Neural progenitor cell (in vitro differentiated cells): Measurements from ENCODE around the gene TRPM3. TPM values are rescaled to one million over a fixed set of nuclear protein-coding genes. Genes with fewer than 3 reads are reported as not detected.

Experiments used
- DNase-seq: peaks from one replicate; pipeline ENCODE4 v3.0.0-alpha.2; 2016; ENCODE audit warnings: low spot score
- H2AFZ ChIP-seq: fragments of 200-600 bp; sonication (generic); replicated peaks from 2 replicates; pipeline ENCODE4 v1.6.1; 2016; ENCODE audit warnings: antibody characterized with exemption
- H3F3A ChIP-seq: fragments of 200-600 bp; sonication (generic); 2 replicates; pipeline ENCODE4 v1.6.1; 2016; ENCODE audit warnings: antibody characterized with exemption, low read depth
- H3K27ac ChIP-seq: fragments of 200-600 bp; sonication (generic); 2 replicates; pipeline ENCODE4 v1.5.1; 2016; ENCODE audit warnings: mild to moderate bottlenecking
- H3K27me3 ChIP-seq: fragments of 200-600 bp; sonication (generic); 2 replicates; pipeline ENCODE4 v1.6.1; 2016; ENCODE audit warnings: mild to moderate bottlenecking, moderate library complexity
- H3K36me3 ChIP-seq: fragments of 200-600 bp; sonication (generic); 2 replicates; pipeline ENCODE4 v1.5.1; 2016
- H3K4me1 ChIP-seq: fragments of 200-600 bp; sonication (generic); 2 replicates; pipeline ENCODE4 v1.6.1; 2016; ENCODE audit warnings: mixed run types
- H3K4me2 ChIP-seq: fragments of 200-600 bp; sonication (generic); 2 replicates; pipeline ENCODE4 v1.6.1; 2016
- H3K4me3 ChIP-seq: fragments of 200-600 bp; sonication (generic); 2 replicates; pipeline ENCODE4 v1.5.1; 2016
- H3K79me2 ChIP-seq: fragments of 200-600 bp; sonication (generic); 2 replicates; pipeline ENCODE4 v1.6.1; 2016; ENCODE audit warnings: low read depth
- H3K9ac ChIP-seq: fragments of 200-600 bp; sonication (generic); 2 replicates; pipeline ENCODE4 v1.6.1; 2016
- H3K9me3 ChIP-seq: fragments of 200-600 bp; sonication (generic); 2 replicates; pipeline ENCODE4 v1.5.1; 2016; ENCODE audit warnings: low read depth
- H4K20me1 ChIP-seq: fragments of 200-600 bp; sonication (generic); 2 replicates; pipeline ENCODE4 v1.6.1; 2016; ENCODE audit warnings: low read depth
- H3K27ac Mint-ChIP-seq: 3 replicates; pipeline ENCODE4 v1.8.0; 2021; ENCODE audit warnings: mixed read lengths
- H3K27me3 Mint-ChIP-seq: 2 replicates; pipeline ENCODE4 v1.8.0; 2022; ENCODE audit warnings: low read depth, mild to moderate bottlenecking, inconsistent platforms, moderate library complexity, mixed read lengths; ENCODE audit not compliant: insufficient read depth
- H3K36me3 Mint-ChIP-seq: 3 replicates; pipeline ENCODE4 v1.8.0; 2021; ENCODE audit warnings: mixed read lengths
- H3K4me1 Mint-ChIP-seq: 3 replicates; pipeline ENCODE4 v1.8.0; 2021; ENCODE audit warnings: mixed read lengths
- H3K4me3 Mint-ChIP-seq: 3 replicates; pipeline ENCODE4 v1.8.0; 2021; ENCODE audit warnings: mild to moderate bottlenecking, moderate library complexity, mixed read lengths
- H3K9me3 Mint-ChIP-seq: 3 replicates; pipeline ENCODE4 v1.8.0; 2020; ENCODE audit warnings: mixed read lengths
- EZH2 ChIP-seq: fragments of 200-600 bp; sonication (generic); IDR thresholded peaks from 2 replicates; pipeline ENCODE4 v1.6.1; 2017; ENCODE audit warnings: antibody characterized with exemption, mild to moderate bottlenecking, moderate library complexity
- EZH2phosphoT487 ChIP-seq: fragments of 200-600 bp; sonication (generic); IDR thresholded peaks from 2 replicates; pipeline ENCODE4 v1.6.1; 2017; ENCODE audit warnings: antibody characterized with exemption
- total RNA-seq: library from RNA; depleted of rRNA; stranded (reverse); fragments of >200 nt; gene quantifications from 2 replicates; pipeline ENCODE4 v1.2.3, GENCODE V29; 2015; ENCODE audit warnings: low replicate concordance
- TF ChIP-seq, protein P1 (sequence below): fragments of 200-600 bp; sonication (generic); IDR thresholded peaks from 2 replicates; pipeline ENCODE4 v1.5.1; 2017; ENCODE audit warnings: antibody characterized with exemption, mild to moderate bottlenecking

Gene TRPM3
- total RNA-seq, 1 donor from 2014 or later = 37.2 TPM

DNA sequence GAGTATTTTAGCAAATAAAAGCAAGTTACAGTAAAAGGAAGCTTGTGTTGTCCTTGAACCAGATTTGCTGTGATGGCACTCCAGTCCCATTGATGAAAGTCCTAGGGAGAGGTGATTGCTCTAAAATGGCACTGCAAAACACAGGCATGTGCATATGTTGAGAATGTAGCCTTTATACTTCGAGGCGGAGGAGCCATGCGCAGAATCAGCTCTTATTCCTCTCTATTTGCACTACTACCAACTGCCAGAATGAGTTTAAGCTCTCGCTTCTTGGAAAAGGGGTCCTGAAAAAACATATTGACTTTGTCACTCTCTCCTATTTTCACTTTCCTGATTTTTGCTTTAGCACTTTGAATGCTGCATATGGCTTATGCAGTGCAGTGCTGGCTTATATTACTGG is 429.0 kb downstream of the TRPM3 start:
- Mint-ChIP-seq H3K9me3 (peaks cover 2% of the 10 kb centered on the region), H3K4me1 (peaks cover 9% of the 10 kb centered on the region), H3K27me3 (peaks cover 5% of the 10 kb centered on the region), H3K27ac (no peak overlapping the region), H3K4me3 (no peak overlapping the region), H3K36me3 (peaks cover 22% of the 10 kb centered on the region)
- H3K27me3 ChIP-seq = no peaks in the 10 kb centered on the region
- H3K9me3 ChIP-seq = no peaks in the 10 kb centered on the region
- no peak overlapping the region for H3K4me3 ChIP-seq
- H3K27ac ChIP-seq = no peak overlapping the region
- H3K9ac ChIP-seq = no peak overlapping the region
- H3K4me1 ChIP-seq = peaks cover 34% of the 10 kb centered on the region
- DNase-seq = no peak
- peaks cover 19% of the 10 kb centered on the region for H3F3A ChIP-seq
- H3K36me3 ChIP-seq = no peaks in the 10 kb centered on the region
- no peak for TF ChIP-seq EZH2
- TF ChIP-seq, protein P1, sequence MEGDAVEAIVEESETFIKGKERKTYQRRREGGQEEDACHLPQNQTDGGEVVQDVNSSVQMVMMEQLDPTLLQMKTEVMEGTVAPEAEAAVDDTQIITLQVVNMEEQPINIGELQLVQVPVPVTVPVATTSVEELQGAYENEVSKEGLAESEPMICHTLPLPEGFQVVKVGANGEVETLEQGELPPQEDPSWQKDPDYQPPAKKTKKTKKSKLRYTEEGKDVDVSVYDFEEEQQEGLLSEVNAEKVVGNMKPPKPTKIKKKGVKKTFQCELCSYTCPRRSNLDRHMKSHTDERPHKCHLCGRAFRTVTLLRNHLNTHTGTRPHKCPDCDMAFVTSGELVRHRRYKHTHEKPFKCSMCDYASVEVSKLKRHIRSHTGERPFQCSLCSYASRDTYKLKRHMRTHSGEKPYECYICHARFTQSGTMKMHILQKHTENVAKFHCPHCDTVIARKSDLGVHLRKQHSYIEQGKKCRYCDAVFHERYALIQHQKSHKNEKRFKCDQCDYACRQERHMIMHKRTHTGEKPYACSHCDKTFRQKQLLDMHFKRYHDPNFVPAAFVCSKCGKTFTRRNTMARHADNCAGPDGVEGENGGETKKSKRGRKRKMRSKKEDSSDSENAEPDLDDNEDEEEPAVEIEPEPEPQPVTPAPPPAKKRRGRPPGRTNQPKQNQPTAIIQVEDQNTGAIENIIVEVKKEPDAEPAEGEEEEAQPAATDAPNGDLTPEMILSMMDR = no peak
- TF ChIP-seq EZH2phosphoT487 = no peak
- no peak overlapping the region for H3K4me2 ChIP-seq
- H3K79me2 ChIP-seq = no peaks in the 10 kb centered on the region
- H2AFZ ChIP-seq = no peak overlapping the region
- H4K20me1 ChIP-seq = no peaks in the 10 kb centered on the region

DNA sequence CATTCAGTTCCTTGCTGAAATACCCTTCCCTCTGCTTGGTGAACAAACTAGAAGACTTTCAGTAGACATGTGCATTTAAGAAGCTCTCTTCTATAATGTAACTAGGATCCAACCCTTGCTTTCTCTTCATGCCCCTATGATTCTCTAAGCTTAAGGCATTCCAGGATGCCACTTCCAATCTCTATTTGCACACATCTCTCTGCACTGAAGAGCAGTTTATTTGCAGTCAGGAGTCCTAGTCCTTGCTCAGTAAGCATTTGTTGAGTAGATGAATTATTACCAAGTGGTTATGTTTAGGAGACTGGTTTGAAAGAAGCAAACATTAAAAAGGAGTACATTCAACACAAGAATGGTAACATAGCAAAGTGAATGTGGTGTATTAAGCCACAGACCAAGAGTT is 432.7 kb downstream of the TRPM3 start:
- Histone ChIP-seq H3K4me3 (no peak overlapping the region), H2AFZ (no peak overlapping the region), H3K4me1 (peaks cover 13% of the 10 kb centered on the region), H3K27ac (no peak overlapping the region), H3K9ac (no peak overlapping the region), H4K20me1 (no peaks in the 10 kb centered on the region), H3K27me3 (no peaks in the 10 kb centered on the region), H3K36me3 (no peaks in the 10 kb centered on the region), H3F3A (peaks cover 5% of the 10 kb centered on the region), H3K9me3 (no peaks in the 10 kb centered on the region), H3K4me2 (no peak overlapping the region), H3K79me2 (no peaks in the 10 kb centered on the region)
- Mint-ChIP-seq H3K4me3 (no peak overlapping the region), H3K4me1 (peaks cover 2% of the 10 kb centered on the region), H3K27me3 (no peaks in the 10 kb centered on the region), H3K36me3 (peaks cover 13% of the 10 kb centered on the region), H3K9me3 (no peaks in the 10 kb centered on the region), H3K27ac (no peak overlapping the region)
- no peak for DNase-seq
- TF ChIP-seq EZH2 (no peak), EZH2phosphoT487 (no peak)
- TF ChIP-seq, protein P1 = no peak

DNA sequence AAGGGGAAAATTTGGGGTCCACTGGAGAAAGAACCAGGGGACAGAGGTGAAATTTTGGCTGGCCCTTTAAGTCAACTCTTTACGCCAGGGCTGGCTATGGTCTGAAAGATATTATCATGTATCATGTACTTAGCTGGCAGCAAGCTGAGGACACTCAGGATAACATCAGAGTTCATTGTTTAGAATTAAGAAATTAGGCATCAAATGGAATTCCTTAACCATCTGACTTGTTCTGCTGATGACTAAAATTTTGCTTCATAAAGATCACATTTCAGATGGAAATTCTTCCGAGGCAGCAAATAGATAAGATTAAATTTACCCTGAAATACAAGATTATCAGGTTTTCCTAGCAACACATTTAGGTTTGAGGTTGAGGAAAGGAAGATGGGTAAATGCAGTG is 437.6 kb downstream of the TRPM3 start:
- H3K4me3 Mint-ChIP-seq = no peak overlapping the region
- no peaks in the 10 kb centered on the region for H4K20me1 ChIP-seq
- no peak overlapping the region for H3K27ac ChIP-seq
- no peaks in the 10 kb centered on the region for H3K27me3 ChIP-seq
- no peaks in the 10 kb centered on the region for H3K36me3 ChIP-seq
- no peaks in the 10 kb centered on the region for H3K27me3 Mint-ChIP-seq
- H3K36me3 Mint-ChIP-seq = peaks cover 4% of the 10 kb centered on the region
- H3K4me1 ChIP-seq = no peaks in the 10 kb centered on the region
- H3K9ac ChIP-seq = no peak overlapping the region
- no peak overlapping the region for H3K27ac Mint-ChIP-seq
- TF ChIP-seq EZH2 = no peak
- TF ChIP-seq EZH2phosphoT487 = no peak
- TF ChIP-seq, protein P1 = no peak
- no peak overlapping the region for H3K4me3 ChIP-seq
- no peaks in the 10 kb centered on the region for H3K4me1 Mint-ChIP-seq
- H2AFZ ChIP-seq = no peak overlapping the region
- no peaks in the 10 kb centered on the region for H3F3A ChIP-seq
- no peak for DNase-seq
- H3K4me2 ChIP-seq = no peak overlapping the region
- no peaks in the 10 kb centered on the region for H3K79me2 ChIP-seq
- no peaks in the 10 kb centered on the region for H3K9me3 Mint-ChIP-seq
- no peaks in the 10 kb centered on the region for H3K9me3 ChIP-seq
